Measurements from ENCODE around the gene NANOG.
"Not testable (repeated sequence)": the region's sequence is repeated elsewhere in the genome, so short reads cannot be mapped to it uniquely, and the experiment has no call there.

NANOG gene

DNA sequence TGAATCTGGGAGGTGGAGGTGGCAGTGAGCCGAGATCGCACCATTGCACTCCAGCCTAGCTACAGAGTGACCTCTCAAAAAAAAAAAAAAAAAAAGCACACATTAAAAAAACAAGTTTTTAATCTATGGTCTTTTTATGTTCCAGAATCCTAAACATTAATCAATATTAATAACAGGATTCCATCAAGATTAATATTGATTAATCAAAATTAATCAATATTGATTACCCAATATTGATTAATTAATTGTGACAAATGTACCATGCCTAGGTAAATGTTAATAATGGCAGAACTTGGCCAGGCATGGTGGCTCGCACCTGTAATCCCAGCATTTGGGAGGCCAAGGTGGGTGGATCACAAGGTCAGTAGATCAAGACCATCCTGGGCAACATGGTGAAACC lies 7.9 kb upstream of the NANOG start:
- TF ChIP-seq, protein P1, sequence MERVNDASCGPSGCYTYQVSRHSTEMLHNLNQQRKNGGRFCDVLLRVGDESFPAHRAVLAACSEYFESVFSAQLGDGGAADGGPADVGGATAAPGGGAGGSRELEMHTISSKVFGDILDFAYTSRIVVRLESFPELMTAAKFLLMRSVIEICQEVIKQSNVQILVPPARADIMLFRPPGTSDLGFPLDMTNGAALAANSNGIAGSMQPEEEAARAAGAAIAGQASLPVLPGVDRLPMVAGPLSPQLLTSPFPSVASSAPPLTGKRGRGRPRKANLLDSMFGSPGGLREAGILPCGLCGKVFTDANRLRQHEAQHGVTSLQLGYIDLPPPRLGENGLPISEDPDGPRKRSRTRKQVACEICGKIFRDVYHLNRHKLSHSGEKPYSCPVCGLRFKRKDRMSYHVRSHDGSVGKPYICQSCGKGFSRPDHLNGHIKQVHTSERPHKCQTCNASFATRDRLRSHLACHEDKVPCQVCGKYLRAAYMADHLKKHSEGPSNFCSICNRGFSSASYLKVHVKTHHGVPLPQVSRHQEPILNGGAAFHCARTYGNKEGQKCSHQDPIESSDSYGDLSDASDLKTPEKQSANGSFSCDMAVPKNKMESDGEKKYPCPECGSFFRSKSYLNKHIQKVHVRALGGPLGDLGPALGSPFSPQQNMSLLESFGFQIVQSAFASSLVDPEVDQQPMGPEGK (CRISPR knock-in tag; IDR thresholded peaks at IDR 0.05; ENCODE audit: borderline replicate concordance): no peak
- no peak for TF ChIP-seq BACH2 (CRISPR knock-in tag; IDR thresholded peaks at IDR 0.05; ENCODE audit: borderline replicate concordance)
- TF ChIP-seq ZFP30 (CRISPR knock-in tag; IDR thresholded peaks at IDR 0.05): no peak
- TF ChIP-seq, protein P2, sequence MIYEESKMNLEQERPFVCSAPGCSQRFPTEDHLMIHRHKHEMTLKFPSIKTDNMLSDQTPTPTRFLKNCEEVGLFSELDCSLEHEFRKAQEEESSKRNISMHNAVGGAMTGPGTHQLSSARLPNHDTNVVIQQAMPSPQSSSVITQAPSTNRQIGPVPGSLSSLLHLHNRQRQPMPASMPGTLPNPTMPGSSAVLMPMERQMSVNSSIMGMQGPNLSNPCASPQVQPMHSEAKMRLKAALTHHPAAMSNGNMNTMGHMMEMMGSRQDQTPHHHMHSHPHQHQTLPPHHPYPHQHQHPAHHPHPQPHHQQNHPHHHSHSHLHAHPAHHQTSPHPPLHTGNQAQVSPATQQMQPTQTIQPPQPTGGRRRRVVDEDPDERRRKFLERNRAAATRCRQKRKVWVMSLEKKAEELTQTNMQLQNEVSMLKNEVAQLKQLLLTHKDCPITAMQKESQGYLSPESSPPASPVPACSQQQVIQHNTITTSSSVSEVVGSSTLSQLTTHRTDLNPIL (CRISPR knock-in tag; IDR thresholded peaks at IDR 0.05; ENCODE audit: low read depth): no peak
- no peak for TF ChIP-seq ISL1 (CRISPR knock-in tag; IDR thresholded peaks at IDR 0.05)
- no peak for TF ChIP-seq PPARA (CRISPR knock-in tag; IDR thresholded peaks at IDR 0.05; ENCODE audit: borderline replicate concordance)
- TF ChIP-seq ZNF565 (CRISPR knock-in tag; conservative IDR thresholded peaks at IDR 0.05; ENCODE audit: low read depth): no peak
- TF ChIP-seq ZC3H10 (CRISPR knock-in tag; IDR thresholded peaks at IDR 0.05): no peak
- TF ChIP-seq ARNTL (CRISPR knock-in tag; IDR thresholded peaks at IDR 0.05; ENCODE audit: borderline replicate concordance, low read depth): no peak
- no peak for TF ChIP-seq ESRRG (CRISPR knock-in tag; IDR thresholded peaks at IDR 0.05)
- TF ChIP-seq, protein P3, sequence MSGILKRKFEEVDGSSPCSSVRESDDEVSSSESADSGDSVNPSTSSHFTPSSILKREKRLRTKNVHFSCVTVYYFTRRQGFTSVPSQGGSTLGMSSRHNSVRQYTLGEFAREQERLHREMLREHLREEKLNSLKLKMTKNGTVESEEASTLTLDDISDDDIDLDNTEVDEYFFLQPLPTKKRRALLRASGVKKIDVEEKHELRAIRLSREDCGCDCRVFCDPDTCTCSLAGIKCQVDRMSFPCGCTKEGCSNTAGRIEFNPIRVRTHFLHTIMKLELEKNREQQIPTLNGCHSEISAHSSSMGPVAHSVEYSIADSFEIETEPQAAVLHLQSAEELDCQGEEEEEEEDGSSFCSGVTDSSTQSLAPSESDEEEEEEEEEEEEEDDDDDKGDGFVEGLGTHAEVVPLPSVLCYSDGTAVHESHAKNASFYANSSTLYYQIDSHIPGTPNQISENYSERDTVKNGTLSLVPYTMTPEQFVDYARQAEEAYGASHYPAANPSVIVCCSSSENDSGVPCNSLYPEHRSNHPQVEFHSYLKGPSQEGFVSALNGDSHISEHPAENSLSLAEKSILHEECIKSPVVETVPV (CRISPR knock-in tag; IDR thresholded peaks at IDR 0.05): no peak
- TF ChIP-seq SNAI2 (CRISPR knock-in tag; IDR thresholded peaks at IDR 0.05): no peak
- no peak for TF ChIP-seq CSDC2 (CRISPR knock-in tag; IDR thresholded peaks at IDR 0.05)
- TF ChIP-seq, protein P4, sequence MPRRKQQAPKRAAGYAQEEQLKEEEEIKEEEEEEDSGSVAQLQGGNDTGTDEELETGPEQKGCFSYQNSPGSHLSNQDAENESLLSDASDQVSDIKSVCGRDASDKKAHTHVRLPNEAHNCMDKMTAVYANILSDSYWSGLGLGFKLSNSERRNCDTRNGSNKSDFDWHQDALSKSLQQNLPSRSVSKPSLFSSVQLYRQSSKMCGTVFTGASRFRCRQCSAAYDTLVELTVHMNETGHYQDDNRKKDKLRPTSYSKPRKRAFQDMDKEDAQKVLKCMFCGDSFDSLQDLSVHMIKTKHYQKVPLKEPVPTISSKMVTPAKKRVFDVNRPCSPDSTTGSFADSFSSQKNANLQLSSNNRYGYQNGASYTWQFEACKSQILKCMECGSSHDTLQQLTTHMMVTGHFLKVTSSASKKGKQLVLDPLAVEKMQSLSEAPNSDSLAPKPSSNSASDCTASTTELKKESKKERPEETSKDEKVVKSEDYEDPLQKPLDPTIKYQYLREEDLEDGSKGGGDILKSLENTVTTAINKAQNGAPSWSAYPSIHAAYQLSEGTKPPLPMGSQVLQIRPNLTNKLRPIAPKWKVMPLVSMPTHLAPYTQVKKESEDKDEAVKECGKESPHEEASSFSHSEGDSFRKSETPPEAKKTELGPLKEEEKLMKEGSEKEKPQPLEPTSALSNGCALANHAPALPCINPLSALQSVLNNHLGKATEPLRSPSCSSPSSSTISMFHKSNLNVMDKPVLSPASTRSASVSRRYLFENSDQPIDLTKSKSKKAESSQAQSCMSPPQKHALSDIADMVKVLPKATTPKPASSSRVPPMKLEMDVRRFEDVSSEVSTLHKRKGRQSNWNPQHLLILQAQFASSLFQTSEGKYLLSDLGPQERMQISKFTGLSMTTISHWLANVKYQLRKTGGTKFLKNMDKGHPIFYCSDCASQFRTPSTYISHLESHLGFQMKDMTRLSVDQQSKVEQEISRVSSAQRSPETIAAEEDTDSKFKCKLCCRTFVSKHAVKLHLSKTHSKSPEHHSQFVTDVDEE (CRISPR knock-in tag; IDR thresholded peaks at IDR 0.05): no peak
- ATAC-seq: no peak

DNA sequence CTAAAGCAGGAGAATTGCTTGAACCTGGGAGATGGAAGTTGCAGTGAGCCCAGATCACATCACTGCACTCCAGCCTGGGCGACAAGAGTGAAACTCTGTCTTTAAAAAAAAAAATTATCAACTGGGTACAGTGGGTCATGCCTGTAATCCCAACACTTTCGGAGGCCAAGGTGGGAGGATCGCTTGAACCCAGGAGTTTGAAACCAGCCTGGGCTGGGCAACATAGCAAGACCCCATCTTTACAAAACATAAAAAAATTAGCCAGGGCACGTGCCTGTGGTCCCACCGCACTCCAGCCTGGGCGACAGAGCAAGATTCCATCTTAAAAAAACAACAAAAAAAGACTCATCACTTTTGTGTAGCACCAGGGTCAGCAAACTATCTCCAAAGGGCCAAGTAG lies 7.1 kb upstream of the NANOG start:
- no peak for ATAC-seq
- no peak for TF ChIP-seq OSR1 (CRISPR knock-in tag; IDR thresholded peaks at IDR 0.05)
- TF ChIP-seq CSDC2 (CRISPR knock-in tag; IDR thresholded peaks at IDR 0.05): no peak
- TF ChIP-seq ISL1 (CRISPR knock-in tag; IDR thresholded peaks at IDR 0.05): no peak
- no peak for TF ChIP-seq TOX (CRISPR knock-in tag; IDR thresholded peaks at IDR 0.05; ENCODE audit: borderline replicate concordance)
- TF ChIP-seq, protein P5, sequence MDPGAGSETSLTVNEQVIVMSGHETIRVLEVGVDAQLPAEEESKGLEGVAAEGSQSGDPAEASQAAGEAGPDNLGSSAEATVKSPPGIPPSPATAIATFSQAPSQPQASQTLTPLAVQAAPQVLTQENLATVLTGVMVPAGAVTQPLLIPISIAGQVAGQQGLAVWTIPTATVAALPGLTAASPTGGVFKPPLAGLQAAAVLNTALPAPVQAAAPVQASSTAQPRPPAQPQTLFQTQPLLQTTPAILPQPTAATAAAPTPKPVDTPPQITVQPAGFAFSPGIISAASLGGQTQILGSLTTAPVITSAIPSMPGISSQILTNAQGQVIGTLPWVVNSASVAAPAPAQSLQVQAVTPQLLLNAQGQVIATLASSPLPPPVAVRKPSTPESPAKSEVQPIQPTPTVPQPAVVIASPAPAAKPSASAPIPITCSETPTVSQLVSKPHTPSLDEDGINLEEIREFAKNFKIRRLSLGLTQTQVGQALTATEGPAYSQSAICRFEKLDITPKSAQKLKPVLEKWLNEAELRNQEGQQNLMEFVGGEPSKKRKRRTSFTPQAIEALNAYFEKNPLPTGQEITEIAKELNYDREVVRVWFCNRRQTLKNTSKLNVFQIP (CRISPR knock-in tag; IDR thresholded peaks at IDR 0.05; ENCODE audit: borderline replicate concordance, low read depth): no peak
- no peak for TF ChIP-seq ZFP30 (CRISPR knock-in tag; IDR thresholded peaks at IDR 0.05)
- TF ChIP-seq, protein P3 (CRISPR knock-in tag; IDR thresholded peaks at IDR 0.05): no peak

DNA sequence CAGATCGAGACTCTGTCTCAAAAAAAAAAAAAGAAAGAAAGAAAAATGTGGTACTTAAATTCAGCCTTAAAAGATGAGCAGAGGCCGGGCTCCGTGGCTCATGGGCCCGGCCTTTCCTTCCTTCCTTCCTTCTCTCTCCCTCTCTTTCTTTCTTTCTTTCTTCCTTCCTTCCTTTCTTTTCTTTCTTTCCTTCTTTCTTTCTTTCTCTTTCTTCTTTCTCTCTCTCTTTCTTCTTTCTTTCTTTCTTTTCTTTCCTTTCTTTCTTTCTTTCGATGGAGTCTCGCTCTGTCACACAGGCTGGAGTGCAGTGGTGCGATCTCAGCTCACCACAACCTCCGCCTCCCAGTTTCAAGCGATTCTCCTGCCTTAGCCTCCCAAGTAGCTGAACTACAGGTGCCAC lies 5.8 kb upstream of the NANOG start:
- not testable (repeated sequence) for ATAC-seq

DNA sequence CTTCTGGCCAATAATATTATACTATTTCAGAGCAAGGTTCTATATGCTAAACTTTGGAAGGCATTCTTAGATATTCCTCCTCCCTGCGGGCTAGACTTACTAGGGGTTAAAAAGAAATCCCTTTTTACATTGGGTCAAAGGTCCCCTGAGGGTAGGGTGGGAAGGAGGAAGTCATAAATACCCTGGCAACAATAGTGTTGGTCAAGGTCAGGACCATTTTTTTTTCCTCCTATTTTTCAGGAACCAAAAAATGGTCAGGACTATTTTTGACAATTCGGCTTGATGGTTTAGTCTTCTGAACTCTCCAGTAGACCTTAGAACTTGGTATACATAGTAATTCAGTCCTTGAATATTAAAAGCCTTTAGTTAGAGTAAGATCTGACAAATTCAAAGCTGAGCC lies 4.5 kb upstream of the NANOG start:
- no peak for ATAC-seq
- TF ChIP-seq TCF4 (CRISPR knock-in tag; IDR thresholded peaks at IDR 0.05; ENCODE audit: borderline replicate concordance) (no peak), ZFP3 (CRISPR knock-in tag; IDR thresholded peaks at IDR 0.05) (no peak), BACH2 (CRISPR knock-in tag; IDR thresholded peaks at IDR 0.05; ENCODE audit: borderline replicate concordance) (no peak), ZNF8 (CRISPR knock-in tag; IDR thresholded peaks at IDR 0.05) (no peak), ARNTL (CRISPR knock-in tag; IDR thresholded peaks at IDR 0.05; ENCODE audit: borderline replicate concordance, low read depth) (no peak), ISL1 (CRISPR knock-in tag; IDR thresholded peaks at IDR 0.05) (no peak), PPARA (CRISPR knock-in tag; IDR thresholded peaks at IDR 0.05; ENCODE audit: borderline replicate concordance) (no peak)
- TF ChIP-seq, protein P5 (CRISPR knock-in tag; IDR thresholded peaks at IDR 0.05; ENCODE audit: borderline replicate concordance, low read depth): no peak
- TF ChIP-seq, protein P4 (CRISPR knock-in tag; IDR thresholded peaks at IDR 0.05): no peak

Data from SK-N-SH treated with all-trans-retinoic acid at 6 μM for 48 hours (cell line).